WTC11 (cell line): ENCODE measurements around the gene KIAA2012. TPM values are rescaled to one million over a fixed set of nuclear protein-coding genes. Genes with fewer than 3 reads are reported as not detected.

Experiments used
- ATAC-seq: fragments of 200-7000 bp; cut with Tn5 transposase; 2 replicates; pipeline ENCODE4 v1.10.0; 2021; ENCODE audit warnings: mild to moderate bottlenecking, moderate library complexity
- CTCF ChIA-PET: fragments of 300-600 bp; sonication (Branson Sonifier 250); formaldehyde crosslinking; loops from one replicate; lab custom pipeline; 2021; ENCODE audit warnings: antibody characterized with exemption; lab: Charles Lee
- POLR2A ChIA-PET: fragments of 350-600 bp; sonication (Branson Sonifier 250); formaldehyde crosslinking; loops from one replicate; lab custom pipeline; 2021; ENCODE audit warnings: antibody characterized with exemption; lab: Charles Lee
- DNase-seq: peaks from one replicate; pipeline ENCODE4 v3.0.0; 2021; ENCODE audit warnings: low spot score
- H3K27ac Mint-ChIP-seq: 2 replicates; pipeline ENCODE4 v1.8.0; 2021; ENCODE audit warnings: mixed read lengths
- H3K27me3 Mint-ChIP-seq: 2 replicates; pipeline ENCODE4 v1.8.0; 2021; ENCODE audit warnings: low read depth, mild to moderate bottlenecking, moderate library complexity, mixed read lengths
- H3K36me3 Mint-ChIP-seq: 2 replicates; pipeline ENCODE4 v1.8.0; 2021; ENCODE audit warnings: mixed read lengths
- H3K4me1 Mint-ChIP-seq: 2 replicates; pipeline ENCODE4 v1.8.0; 2022; ENCODE audit warnings: mixed read lengths
- H3K4me3 Mint-ChIP-seq: 2 replicates; pipeline ENCODE4 v1.8.0; 2021; ENCODE audit warnings: mild to moderate bottlenecking, moderate library complexity, mixed read lengths
- H3K9me3 Mint-ChIP-seq: 2 replicates; pipeline ENCODE4 v1.8.0; 2021; ENCODE audit warnings: mixed read lengths
- ATF3 ChIP-seq: sonication (generic); formaldehyde crosslinking; conservative IDR thresholded peaks from 2 replicates; pipeline ENCODE4 v1.8.1; 2022; ENCODE audit warnings: mild to moderate bottlenecking, missing genetic modification reagents
- CREM ChIP-seq: sonication (generic); formaldehyde crosslinking; IDR thresholded peaks from 2 replicates; pipeline ENCODE4 v1.8.1; 2022; ENCODE audit warnings: mild to moderate bottlenecking, missing genetic modification reagents, moderate library complexity
- CTCF ChIP-seq: fragments of 200-600 bp; IDR thresholded peaks from 2 replicates; pipeline ENCODE4 v1.8.0; 2022; ENCODE audit warnings: antibody characterized with exemption
- FOXP1 ChIP-seq: sonication (generic); formaldehyde crosslinking; IDR thresholded peaks from 2 replicates; pipeline ENCODE4 v1.8.0; 2022; ENCODE audit warnings: missing genetic modification reagents, mild to moderate bottlenecking, moderate library complexity, borderline replicate concordance
- GTF2I ChIP-seq: fragments of 250-450 bp; sonication (Bioruptor Pico); conservative IDR thresholded peaks from 2 replicates; pipeline ENCODE4 v1.4.0; 2021; ENCODE audit warnings: mild to moderate bottlenecking
- JAZF1 ChIP-seq: fragments of 250-450 bp; sonication (Bioruptor Pico); IDR thresholded peaks from 2 replicates; pipeline ENCODE4 v1.9.0; 2021; ENCODE audit warnings: moderate library complexity, mild to moderate bottlenecking, inconsistent platforms
- KAT7 ChIP-seq: sonication (generic); formaldehyde crosslinking; IDR thresholded peaks from 2 replicates; pipeline ENCODE4 v1.8.1; 2023; ENCODE audit warnings: missing genetic modification reagents, mild to moderate bottlenecking, borderline replicate concordance
- MXD4 ChIP-seq: fragments of 250-450 bp; sonication (Bioruptor Pico); IDR thresholded peaks from 2 replicates; pipeline ENCODE4 v1.8.0; 2021; ENCODE audit warnings: mild to moderate bottlenecking, moderate library complexity, borderline replicate concordance
- OVOL2 ChIP-seq: fragments of 250-450 bp; sonication (Bioruptor Pico); IDR thresholded peaks from 2 replicates; pipeline ENCODE4 v1.9.0; 2021; ENCODE audit warnings: mild to moderate bottlenecking, borderline replicate concordance
- PREB ChIP-seq: sonication (generic); formaldehyde crosslinking; IDR thresholded peaks from 2 replicates; pipeline ENCODE4 v1.8.1; 2022; ENCODE audit warnings: mild to moderate bottlenecking, missing genetic modification reagents, moderate library complexity, borderline replicate concordance
- SMAD3 ChIP-seq: sonication (generic); formaldehyde crosslinking; IDR thresholded peaks from 2 replicates; pipeline ENCODE4 v1.8.0; 2022; ENCODE audit warnings: missing genetic modification reagents, mild to moderate bottlenecking, borderline replicate concordance
- SMAD4 ChIP-seq: sonication (generic); formaldehyde crosslinking; IDR thresholded peaks from 2 replicates; pipeline ENCODE4 v1.8.0; 2022; ENCODE audit warnings: mild to moderate bottlenecking, missing genetic modification reagents
- SOX15 ChIP-seq: fragments of 250-450 bp; sonication (Bioruptor Pico); IDR thresholded peaks from 2 replicates; pipeline ENCODE4 v1.9.0; 2021; ENCODE audit warnings: mild to moderate bottlenecking
- STAT6 ChIP-seq: sonication (generic); formaldehyde crosslinking; conservative IDR thresholded peaks from 2 replicates; pipeline ENCODE4 v1.8.1; 2023; ENCODE audit warnings: mild to moderate bottlenecking, low read depth, missing genetic modification reagents, moderate library complexity
- TCF7 ChIP-seq: sonication (generic); formaldehyde crosslinking; IDR thresholded peaks from 2 replicates; pipeline ENCODE4 v1.8.0; 2022; ENCODE audit warnings: mild to moderate bottlenecking, low read depth, missing genetic modification reagents, moderate library complexity
- TEAD1 ChIP-seq: sonication (generic); formaldehyde crosslinking; IDR thresholded peaks from 2 replicates; pipeline ENCODE4 v1.8.0; 2022; ENCODE audit warnings: mild to moderate bottlenecking, missing genetic modification reagents
- ZBTB21 ChIP-seq: sonication (generic); formaldehyde crosslinking; IDR thresholded peaks from 2 replicates; pipeline ENCODE4 v1.8.1; 2023; ENCODE audit warnings: mild to moderate bottlenecking, missing genetic modification reagents, borderline replicate concordance
- ZNF416 ChIP-seq: fragments of 250-450 bp; sonication (Bioruptor Pico); IDR thresholded peaks from 2 replicates; pipeline ENCODE4 v1.9.0; 2021; ENCODE audit warnings: mild to moderate bottlenecking, inconsistent platforms
- ZNF671 ChIP-seq: fragments of 250-450 bp; sonication (Bioruptor Pico); IDR thresholded peaks from 2 replicates; pipeline ENCODE4 v1.8.0; 2021; ENCODE audit warnings: mild to moderate bottlenecking
- total RNA-seq: library from RNA; stranded (reverse); gene quantifications from 3 replicates; pipeline ENCODE4 v1.2.3, GENCODE V29; 2021
- TF ChIP-seq, protein P1 (sequence below): sonication (generic); formaldehyde crosslinking; IDR thresholded peaks from 2 replicates; pipeline ENCODE4 v1.8.1; 2023; ENCODE audit warnings: mild to moderate bottlenecking, missing genetic modification reagents, moderate library complexity

KIAA2012 gene
- total RNA-seq, 1 experiment from 2014 or later, result not detected

- H3K4me1 Mint-ChIP-seq, result peaks cover 27% of the 10 kb centered on the region
- ATAC-seq (no peak), DNase-seq (no peak)
- H3K27ac Mint-ChIP-seq, result no peak overlapping the region
- ChIA-PET CTCF (no interaction called here), POLR2A (no interaction called here)
- peaks cover 2% of the 10 kb centered on the region; the same call in 1 of the 2 replicates for H3K9me3 Mint-ChIP-seq
- no peaks in the 10 kb centered on the region; the same call in 1 of the 2 replicates for H3K27me3 Mint-ChIP-seq
- no peak overlapping the region for H3K4me3 Mint-ChIP-seq
- H3K36me3 Mint-ChIP-seq, result no peaks in the 10 kb centered on the region
- no peak for TF ChIP-seq PREB (CRISPR knock-in tag)
- TF ChIP-seq CTCF, result no peak
- TF ChIP-seq CREM, result no peak
- TF ChIP-seq OVOL2 (CRISPR knock-in tag), result no peak
- TF ChIP-seq FOXP1 (CRISPR knock-in tag), result no peak
- no peak for TF ChIP-seq STAT6
- TF ChIP-seq SOX15 (CRISPR knock-in tag), result no peak
- no peak for TF ChIP-seq SMAD3 (CRISPR knock-in tag)
- TF ChIP-seq, all 79 proteins: peak for 0
Observed at GRCh38 chr2:202112041-202112440, 39.0 kb downstream of the KIAA2012 start.

DNA sequence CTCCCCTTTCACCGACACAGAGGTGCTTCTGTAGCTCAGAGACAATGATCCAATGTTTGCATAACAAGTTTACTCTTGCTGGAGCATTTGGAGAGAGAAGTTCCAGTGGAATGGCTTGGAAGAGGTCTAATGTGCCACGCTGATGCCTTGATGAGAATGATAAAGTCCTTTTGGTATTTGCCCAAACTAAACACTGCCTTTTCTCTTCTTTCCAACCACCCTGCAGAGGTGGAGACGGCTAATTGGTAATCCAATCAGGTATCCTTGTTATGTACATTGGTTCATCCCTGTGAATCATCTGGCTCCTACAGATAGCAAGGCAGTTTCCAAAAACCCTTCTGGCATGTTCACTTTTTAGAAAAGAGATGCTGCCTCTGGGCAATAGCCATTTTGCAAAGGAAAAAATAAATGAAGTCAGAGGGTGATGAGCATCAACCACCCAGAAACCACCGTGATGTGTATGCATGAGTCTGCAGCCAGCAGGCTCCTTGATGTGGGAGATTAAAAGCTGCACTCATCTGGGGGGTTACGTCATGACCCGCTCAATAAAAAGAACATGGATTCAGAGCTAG is 40.6 kb downstream of the KIAA2012 start:
- DNase-seq (no peak), ATAC-seq (no peak)
- CTCF ChIA-PET, result interaction anchor here (1.0 kb wide), 1 partner anchor 54 kb away, joined by 4 read pairs; no protein-coding TSS in a partner anchor
- TF ChIP-seq, protein P1, sequence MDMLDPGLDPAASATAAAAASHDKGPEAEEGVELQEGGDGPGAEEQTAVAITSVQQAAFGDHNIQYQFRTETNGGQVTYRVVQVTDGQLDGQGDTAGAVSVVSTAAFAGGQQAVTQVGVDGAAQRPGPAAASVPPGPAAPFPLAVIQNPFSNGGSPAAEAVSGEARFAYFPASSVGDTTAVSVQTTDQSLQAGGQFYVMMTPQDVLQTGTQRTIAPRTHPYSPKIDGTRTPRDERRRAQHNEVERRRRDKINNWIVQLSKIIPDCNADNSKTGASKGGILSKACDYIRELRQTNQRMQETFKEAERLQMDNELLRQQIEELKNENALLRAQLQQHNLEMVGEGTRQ, result no peak
- TF ChIP-seq ZNF416 (no peak), ZNF671 (CRISPR knock-in tag) (no peak), ATF3 (CRISPR knock-in tag) (no peak), MXD4 (no peak), JAZF1 (CRISPR knock-in tag) (no peak), KAT7 (no peak)
- no peak overlapping the region for H3K27ac Mint-ChIP-seq
- POLR2A ChIA-PET, result no interaction called here
- no peaks in the 10 kb centered on the region for H3K36me3 Mint-ChIP-seq
- H3K4me3 Mint-ChIP-seq, result no peak overlapping the region
- no peaks in the 10 kb centered on the region; the same call in 1 of the 2 replicates for H3K27me3 Mint-ChIP-seq
- peaks cover 22% of the 10 kb centered on the region for H3K4me1 Mint-ChIP-seq
- H3K9me3 Mint-ChIP-seq, result peaks cover 2% of the 10 kb centered on the region; the same call in 1 of the 2 replicates

GRCh38 chr2:202114291-202114690 is 41.2 kb downstream of the KIAA2012 start:
- peaks cover 2% of the 10 kb centered on the region; the same call in 1 of the 2 replicates for H3K9me3 Mint-ChIP-seq
- no peak for ATAC-seq
- H3K27ac Mint-ChIP-seq, result no peak overlapping the region
- H3K27me3 Mint-ChIP-seq, result no peaks in the 10 kb centered on the region; the same call in 1 of the 2 replicates
- DNase-seq, result no peak
- no peak overlapping the region for H3K4me3 Mint-ChIP-seq
- ChIA-PET CTCF (no interaction called here), POLR2A (no interaction called here)
- H3K4me1 Mint-ChIP-seq, result peaks cover 20% of the 10 kb centered on the region
- H3K36me3 Mint-ChIP-seq, result no peaks in the 10 kb centered on the region
- TF ChIP-seq SMAD4 (no peak), TEAD1 (no peak), ZBTB21 (CRISPR knock-in tag) (no peak), SMAD3 (CRISPR knock-in tag) (no peak), ZNF671 (CRISPR knock-in tag) (no peak), GTF2I (CRISPR knock-in tag) (no peak), ATF3 (CRISPR knock-in tag) (no peak), TCF7 (no peak), SOX15 (CRISPR knock-in tag) (no peak), ZNF416 (no peak)
- TF ChIP-seq, all 79 proteins: peak for 0
